ENCODE data around the gene TCP11X2. TPM values are rescaled to one million over a fixed set of nuclear protein-coding genes. Genes with fewer than 3 reads are reported as not detected.
"Not testable (repeated sequence)": the region's sequence is repeated elsewhere in the genome, so short reads cannot be mapped to it uniquely, and the experiment has no call there.

Gene TCP11X2
- total RNA-seq, 4 donors from 2014 or later = not detected

- TF ChIP-seq POLR2A (IDR thresholded peaks at IDR 0.05) (no peak), CTCF (IDR thresholded peaks at IDR 0.05 in 4 of 5, conservative IDR thresholded peaks at IDR 0.05 in 1 of 5) (no peak)
- Histone ChIP-seq H3K9me3 (no peaks in the 10 kb centered on the region), H3K27me3 (no peaks in the 10 kb centered on the region), H3K36me3 (no peaks in the 10 kb centered on the region), H3K27ac (no peak overlapping the region), H3K4me1 (no peaks in the 10 kb centered on the region), H3K4me3 (no peak overlapping the region)
- DNase-seq (no peak), ATAC-seq (no peak)
- intact Hi-C loops (cut with DNase I; ENCODE audit: low total_unique reads) (no loop called here), in situ Hi-C loops (cut with MboI; ENCODE audit: low sequenced_read_pairs in 4 of 4) (loop anchor here in 1 of 4 donors (25.0 kb wide), 1 partner anchor 346 kb away; no protein-coding TSS in a partner anchor)
These were observed 20.2 kb upstream of the TCP11X2 start for GRCh38 chrX:102491766-102492165.

DNA sequence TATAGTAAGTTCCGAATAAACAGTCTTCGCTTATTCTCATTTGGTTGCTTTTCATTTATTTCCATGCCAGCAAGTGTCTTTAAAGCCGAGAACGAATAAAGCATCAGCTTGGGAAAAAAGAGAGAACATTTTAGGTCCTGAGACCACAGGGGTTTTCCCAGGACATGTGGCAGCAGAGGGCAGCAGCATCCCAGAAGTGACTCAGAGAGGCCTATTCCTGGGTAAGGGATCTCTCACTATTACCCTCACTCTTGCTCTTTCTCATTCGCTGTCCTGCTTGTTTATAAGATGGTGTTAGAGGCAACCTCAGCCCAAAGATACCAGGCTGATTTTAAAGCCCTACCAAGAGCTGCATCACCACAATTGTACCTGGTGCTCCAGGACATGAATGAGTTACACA, 7.2 kb upstream of the TCP11X2 start:
- not testable (repeated sequence) for DNase-seq, ATAC-seq

GRCh38 chrX:102470215-102470614, 1.4 kb downstream of the TCP11X2 start:
- H3K9me3 ChIP-seq; DNase-seq; intact Hi-C loops (cut with DNase I; ENCODE audit: low total_unique reads); H3K4me1 ChIP-seq; H3K4me3 ChIP-seq; H3K36me3 ChIP-seq; H3K27ac ChIP-seq; in situ Hi-C loops (cut with MboI; ENCODE audit: low sequenced_read_pairs in 4 of 4); ATAC-seq; H3K27me3 ChIP-seq: not testable (repeated sequence)

More for the DNA sequence above, 7.2 kb upstream of the TCP11X2 start:
- in situ Hi-C loops (cut with MboI; ENCODE audit: low sequenced_read_pairs in 4 of 4) = loop anchor here in 1 of 4 donors (25.0 kb wide), 1 partner anchor 359 kb away; no protein-coding TSS in a partner anchor
- H3K27ac ChIP-seq; H3K4me3 ChIP-seq; intact Hi-C loops (cut with DNase I; ENCODE audit: low total_unique reads); H3K4me1 ChIP-seq; H3K27me3 ChIP-seq; H3K36me3 ChIP-seq; H3K9me3 ChIP-seq: not testable (repeated sequence)

- in situ Hi-C loops (cut with MboI; ENCODE audit: low sequenced_read_pairs in 4 of 4); H3K4me1 ChIP-seq; intact Hi-C loops (cut with DNase I; ENCODE audit: low total_unique reads); H3K4me3 ChIP-seq; H3K27ac ChIP-seq; H3K36me3 ChIP-seq; DNase-seq; H3K9me3 ChIP-seq; H3K27me3 ChIP-seq; ATAC-seq: not testable (repeated sequence)
These were observed 13.0 kb downstream of the TCP11X2 start for GRCh38 chrX:102458615-102459014.

DNA sequence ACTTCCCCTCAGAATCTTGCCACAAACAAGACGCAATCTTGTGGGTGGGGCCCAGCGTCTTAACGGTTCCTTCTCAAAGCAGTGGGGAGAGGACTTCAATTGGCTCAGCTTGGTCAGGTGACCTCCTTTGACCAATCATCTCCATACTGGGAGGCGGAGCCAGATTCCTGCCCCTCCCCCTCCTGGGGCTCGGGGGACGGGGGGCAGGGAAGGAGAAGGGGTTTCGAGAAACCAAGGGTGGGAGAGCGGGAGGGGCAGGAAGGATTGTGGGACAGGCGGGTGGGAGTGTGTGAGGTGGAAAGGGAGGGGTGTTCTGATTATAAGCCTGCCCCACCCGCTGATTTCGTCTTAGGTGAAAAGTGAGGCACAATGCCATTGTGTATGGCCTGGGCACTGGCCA, 31.7 kb downstream of the TCP11X2 start, which contains the start of gene NXF2B:
Gene NXF2B (minus strand): TSS at position 101 of the 400 bp plus-strand sequence. CDS start 59,972 bp downstream, outside the sequence.
- in situ Hi-C loops (cut with MboI; ENCODE audit: low sequenced_read_pairs in 4 of 4); H3K4me1 ChIP-seq; H3K27ac ChIP-seq; H3K27me3 ChIP-seq; H3K36me3 ChIP-seq; DNase-seq; intact Hi-C loops (cut with DNase I; ENCODE audit: low total_unique reads); H3K9me3 ChIP-seq; ATAC-seq; H3K4me3 ChIP-seq: not testable (repeated sequence)

GRCh38 chrX:102414493-102414892, 57.1 kb downstream of the TCP11X2 start:
- in situ Hi-C loops (cut with MboI; ENCODE audit: low sequenced_read_pairs in 4 of 4); H3K4me3 ChIP-seq; ATAC-seq; H3K9me3 ChIP-seq; H3K4me1 ChIP-seq; DNase-seq; intact Hi-C loops (cut with DNase I; ENCODE audit: low total_unique reads); H3K36me3 ChIP-seq; H3K27me3 ChIP-seq; H3K27ac ChIP-seq: not testable (repeated sequence)

Other genes with a start within 250 kb of the TCP11X2 start
- not detected for gene NXF2, start 224.6 kb downstream of the TCP11X2 start, total RNA-seq
- not detected for gene NXF2B, start 31.8 kb downstream of the TCP11X2 start, total RNA-seq
- not detected for gene TMSB15A, start 44.9 kb upstream of the TCP11X2 start, total RNA-seq
- gene ARMCX5, start 127.7 kb upstream of the TCP11X2 start, total RNA-seq = 1 to 10 TPM; 2.4 to 7.9 (median 4.9) TPM
- 1 to 10 TPM in 3 of 4 donors, under 1 TPM in 1; 0.98 to 2.1 (median 1.4) TPM for gene GPRASP1, start 179.7 kb upstream of the TCP11X2 start, total RNA-seq
- 1 to 10 TPM in 3 of 4 donors, under 1 TPM in 1; 0.80 to 3.6 (median 2.1) TPM for gene GPRASP2, start 240.6 kb upstream of the TCP11X2 start, total RNA-seq
- gene GPRASP3, start 248.9 kb upstream of the TCP11X2 start, total RNA-seq = 1 to 10 TPM; 1.4 to 3.4 (median 2.7) TPM

Measured in gastrocnemius medialis (tissue), 4 donors.